T-helper 17 cell (primary cell): Measurements from ENCODE around the gene MAST2. TPM values are rescaled to one million over a fixed set of nuclear protein-coding genes. Genes with fewer than 3 reads are reported as not detected.
A peak's percentile ranks its signal among the peaks of the same experiment; 100 is the strongest.

ENCODE experiments used
- ATAC-seq: fragments of 150-1000 bp; cut with Tn5 transposase; 2 replicates; pipeline ENCODE4 v1.10.0; 2021; ENCODE audit warnings: mild to moderate bottlenecking, moderate library complexity
- DNase-seq, 3 donors: peaks; one replicate each; pipeline versions ENCODE4 v3.0.0 to v3.0.0-alpha.2; 2020 to 2021
- H3K9me3 ChIP-seq: one replicate; pipeline ENCODE4 v1.7.0; 2013; ENCODE audit warnings: low read length, mild to moderate bottlenecking; ENCODE audit not compliant: control insufficient read depth, poor library complexity, severe bottlenecking
- H3K27ac Mint-ChIP-seq: one replicate; pipeline ENCODE4 v1.8.0; 2022; ENCODE audit warnings: mild to moderate bottlenecking, moderate library complexity, mixed read lengths
- H3K27me3 Mint-ChIP-seq: one replicate; pipeline ENCODE4 v1.8.0; 2022; ENCODE audit warnings: mixed read lengths
- H3K36me3 Mint-ChIP-seq: one replicate; pipeline ENCODE4 v1.8.0; 2022; ENCODE audit warnings: low read depth, mixed read lengths
- H3K4me1 Mint-ChIP-seq: one replicate; pipeline ENCODE4 v1.8.0; 2022; ENCODE audit warnings: mild to moderate bottlenecking, mixed read lengths
- H3K4me3 Mint-ChIP-seq: one replicate; pipeline ENCODE4 v1.8.0; 2022; ENCODE audit warnings: mild to moderate bottlenecking, moderate library complexity, mixed read lengths
- total RNA-seq, 4 donors: library from RNA in 2 of 4; stranded (reverse) in 2 of 4; gene quantifications; one replicate each; pipeline ENCODE4 v1.2.3 and lab custom pipeline; 2022 to 2026

Gene MAST2
- total RNA-seq (10 to 100 TPM; 10.0 to 13.7 TPM), total RNA-seq (lab: John Stamatoyannopoulos, UW) (11.2 to 17.0 reads per million in 2 donors)

DNA sequence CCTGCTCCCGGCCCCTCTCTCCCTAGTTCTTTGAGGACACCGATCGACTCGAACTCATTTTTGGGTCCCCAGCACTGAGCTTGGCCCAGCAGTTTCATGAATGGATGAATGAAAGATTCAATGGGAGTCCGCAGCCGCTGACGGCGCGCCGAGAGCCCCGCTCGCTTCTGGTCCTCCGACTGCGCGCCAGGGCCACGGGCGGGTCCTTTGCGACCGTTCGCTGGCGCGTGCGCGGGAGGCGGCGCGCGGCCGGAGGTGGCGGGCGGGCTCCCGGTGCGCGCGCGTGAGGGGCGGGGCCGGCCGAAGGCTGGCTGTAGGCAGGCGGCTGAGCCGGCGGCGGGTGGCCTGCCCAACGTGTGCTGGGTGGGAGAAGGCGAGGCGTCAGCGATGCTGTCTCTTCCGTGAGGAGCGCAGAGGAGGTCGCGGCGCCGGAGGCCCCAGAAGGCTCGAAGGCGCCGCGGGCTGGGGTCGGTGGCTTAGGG lies at the start of gene MAST2:
Gene MAST2 (plus strand): TSS at position 314 of the 482 bp plus-strand sequence. CDS start 284 bp downstream, outside the sequence.
- H3K9me3 ChIP-seq = no peaks in the 10 kb centered on the region
- Mint-ChIP-seq H3K36me3 (peaks cover 6% of the 10 kb centered on the region), H3K27ac (peak within 1 kb of the TSS; percentile 77), H3K27me3 (no peaks in the 10 kb centered on the region), H3K4me1 (peaks cover 30% of the 10 kb centered on the region), H3K4me3 (peak within 1 kb of the TSS; percentile 99)
- ATAC-seq (peak; percentile 96), DNase-seq (peak; percentile 75 to 79 (median 76))

- no peaks in the 10 kb centered on the region for H3K4me1 Mint-ChIP-seq
- no peak overlapping the region for H3K4me3 Mint-ChIP-seq
- DNase-seq (no peak), ATAC-seq (no peak)
- no peak overlapping the region for H3K27ac Mint-ChIP-seq
- H3K36me3 Mint-ChIP-seq = no peaks in the 10 kb centered on the region
- H3K27me3 Mint-ChIP-seq = peaks cover 6% of the 10 kb centered on the region
- no peaks in the 10 kb centered on the region for H3K9me3 ChIP-seq
These were observed 47.7 kb upstream of the MAST2 start for GRCh38 chr1:45755697-45756096.

DNA sequence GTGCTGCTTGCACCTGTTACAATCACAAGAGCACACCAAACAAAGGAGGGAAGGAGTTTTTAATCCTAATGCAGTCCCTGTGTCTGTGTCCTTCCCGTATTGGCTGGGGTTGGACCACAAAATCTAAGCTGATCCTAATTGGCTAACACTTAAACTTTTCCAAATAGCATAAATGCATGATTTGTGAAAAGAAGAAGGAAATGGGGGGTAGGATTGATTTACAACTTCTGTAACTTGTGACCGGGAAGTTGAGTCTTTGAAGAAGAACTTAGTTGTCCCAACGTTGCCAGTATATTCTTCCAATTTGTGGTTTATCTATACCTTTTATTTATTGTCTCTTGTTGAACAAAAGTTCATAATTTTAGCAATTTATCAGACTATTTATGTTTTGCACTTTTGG lies 41.1 kb upstream of the MAST2 start:
- Mint-ChIP-seq H3K4me3 (no peak overlapping the region), H3K4me1 (no peaks in the 10 kb centered on the region), H3K36me3 (no peaks in the 10 kb centered on the region), H3K27ac (no peak overlapping the region), H3K27me3 (peaks cover 6% of the 10 kb centered on the region)
- ATAC-seq (no peak), DNase-seq (no peak)
- no peaks in the 10 kb centered on the region for H3K9me3 ChIP-seq

DNA sequence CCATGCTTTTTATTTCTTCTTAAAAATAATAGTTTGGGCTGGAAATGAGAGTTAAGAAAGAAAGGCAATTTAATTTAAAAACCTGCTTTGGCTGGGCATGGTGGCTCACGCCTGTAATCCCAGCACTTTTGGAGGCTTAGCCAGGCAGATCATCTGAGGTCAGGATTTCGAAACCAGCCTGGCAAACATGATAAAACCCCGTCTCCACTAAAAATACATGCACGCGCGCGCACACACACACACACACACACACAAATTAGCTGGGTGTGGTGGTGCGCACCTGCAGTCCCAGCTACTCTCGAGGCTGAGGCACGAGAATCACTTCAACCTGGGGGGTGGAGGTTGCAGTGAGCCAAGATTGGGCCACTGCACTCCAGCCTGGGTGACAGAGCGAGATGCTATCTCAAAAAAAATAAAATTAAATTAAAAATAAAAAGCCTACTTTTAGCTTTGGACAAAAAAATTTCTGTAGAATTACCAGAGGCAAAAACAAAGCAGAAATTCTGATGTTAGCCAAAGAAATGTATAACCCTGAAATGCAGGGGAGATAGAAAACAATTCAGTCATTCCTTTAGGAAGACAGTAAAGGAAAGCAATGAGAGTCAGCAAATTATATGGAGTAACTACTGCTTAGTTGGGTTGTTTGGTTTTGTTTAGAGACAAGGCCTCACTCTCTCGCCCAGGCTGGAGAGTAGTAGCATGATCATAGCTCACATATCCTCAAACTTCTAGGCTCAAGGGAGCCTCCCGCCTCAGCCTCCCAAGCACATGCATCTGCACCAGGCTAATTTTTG lies 37.2 kb upstream of the MAST2 start:
- H3K9me3 ChIP-seq = no peaks in the 10 kb centered on the region
- no peak for ATAC-seq
- DNase-seq = no peak
- no peak overlapping the region for H3K4me3 Mint-ChIP-seq
- no peak overlapping the region for H3K27ac Mint-ChIP-seq
- no peaks in the 10 kb centered on the region for H3K4me1 Mint-ChIP-seq
- H3K36me3 Mint-ChIP-seq = no peaks in the 10 kb centered on the region
- no peaks in the 10 kb centered on the region for H3K27me3 Mint-ChIP-seq

- no peaks in the 10 kb centered on the region for H3K27me3 Mint-ChIP-seq
- no peak overlapping the region for H3K4me3 Mint-ChIP-seq
- ATAC-seq (no peak), DNase-seq (no peak)
- H3K36me3 Mint-ChIP-seq = no peaks in the 10 kb centered on the region
- H3K9me3 ChIP-seq = no peaks in the 10 kb centered on the region
- no peak overlapping the region for H3K27ac Mint-ChIP-seq
- no peaks in the 10 kb centered on the region for H3K4me1 Mint-ChIP-seq
These were observed 36.4 kb upstream of the MAST2 start for GRCh38 chr1:45767035-45767434.

GRCh38 chr1:45769261-45769932 lies 34.0 kb upstream of the MAST2 start:
- Mint-ChIP-seq H3K27ac (no peak overlapping the region), H3K27me3 (no peaks in the 10 kb centered on the region), H3K36me3 (no peaks in the 10 kb centered on the region), H3K4me1 (no peaks in the 10 kb centered on the region), H3K4me3 (no peak overlapping the region)
- H3K9me3 ChIP-seq = no peaks in the 10 kb centered on the region
- DNase-seq = no peak
- no peak for ATAC-seq

GRCh38 chr1:45772971-45773370 lies 30.4 kb upstream of the MAST2 start:
- ATAC-seq (no peak), DNase-seq (no peak)
- H3K4me3 Mint-ChIP-seq = no peak overlapping the region
- H3K4me1 Mint-ChIP-seq = no peaks in the 10 kb centered on the region
- no peaks in the 10 kb centered on the region for H3K27me3 Mint-ChIP-seq
- H3K36me3 Mint-ChIP-seq = no peaks in the 10 kb centered on the region
- peak overlapping the region; percentile 24 for H3K27ac Mint-ChIP-seq
- H3K9me3 ChIP-seq = no peaks in the 10 kb centered on the region

DNA sequence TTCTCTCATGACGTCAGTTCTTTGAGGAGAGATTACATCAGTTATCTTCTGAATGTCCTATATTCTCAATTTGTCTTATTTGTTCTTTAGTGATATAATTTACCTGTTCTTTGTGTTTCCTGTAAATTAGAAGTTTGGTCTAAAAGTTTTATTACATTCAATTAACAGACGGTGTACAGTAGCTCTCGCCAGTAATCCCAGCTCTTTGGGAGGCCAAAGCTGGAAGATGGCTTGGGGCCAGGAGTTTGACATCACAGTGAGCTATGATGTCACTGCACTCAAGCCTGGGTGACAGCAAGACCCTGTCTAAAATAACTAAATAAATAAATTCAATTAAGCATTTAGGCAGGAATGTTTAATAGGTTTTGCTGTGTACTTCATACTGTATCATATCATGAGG lies 27.6 kb upstream of the MAST2 start:
- no peaks in the 10 kb centered on the region for H3K4me1 Mint-ChIP-seq
- no peak for DNase-seq

GRCh38 chr1:45785583-45785982 lies 17.8 kb upstream of the MAST2 start:
- no peak for DNase-seq
- no peaks in the 10 kb centered on the region for H3K9me3 ChIP-seq
- Mint-ChIP-seq H3K36me3 (no peaks in the 10 kb centered on the region), H3K27ac (no peak overlapping the region), H3K4me3 (peak overlapping the region; percentile 92), H3K4me1 (peaks cover 23% of the 10 kb centered on the region), H3K27me3 (peaks cover 21% of the 10 kb centered on the region)
- peak; percentile 99 for ATAC-seq

More for the DNA sequence above, 27.6 kb upstream of the MAST2 start:
- Mint-ChIP-seq H3K27me3 (no peaks in the 10 kb centered on the region), H3K4me3 (no peak overlapping the region), H3K27ac (no peak overlapping the region), H3K36me3 (no peaks in the 10 kb centered on the region)
- no peak for ATAC-seq
- no peaks in the 10 kb centered on the region for H3K9me3 ChIP-seq

DNA sequence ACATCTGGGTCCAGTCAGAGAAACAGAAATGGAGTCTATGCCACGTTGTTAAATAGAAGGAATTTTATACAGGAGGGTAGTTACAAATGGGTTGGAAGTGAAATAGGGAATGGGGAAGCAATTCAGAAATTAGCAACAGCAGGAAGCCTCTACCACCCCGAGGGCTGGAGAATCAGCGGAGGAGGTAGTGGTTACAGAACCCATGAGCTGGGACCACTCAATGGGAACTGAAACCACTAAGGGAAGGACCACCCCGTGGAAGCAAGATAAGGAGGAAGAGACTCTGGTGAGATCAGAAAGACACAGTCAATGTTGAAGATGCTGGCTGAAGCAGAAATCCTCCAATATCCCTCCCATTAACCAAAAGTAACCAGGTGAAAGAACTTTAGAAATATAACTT lies 15.5 kb upstream of the MAST2 start:
- Mint-ChIP-seq H3K4me1 (peaks cover 23% of the 10 kb centered on the region), H3K4me3 (no peak overlapping the region), H3K27ac (peak overlapping the region; percentile 14), H3K36me3 (no peaks in the 10 kb centered on the region), H3K27me3 (peaks cover 14% of the 10 kb centered on the region)
- no peaks in the 10 kb centered on the region for H3K9me3 ChIP-seq
- ATAC-seq (no peak), DNase-seq (no peak)

- ATAC-seq = no peak
- no peak overlapping the region for H3K4me3 Mint-ChIP-seq
- H3K27me3 Mint-ChIP-seq = peaks cover 20% of the 10 kb centered on the region
- no peak overlapping the region for H3K27ac Mint-ChIP-seq
- H3K9me3 ChIP-seq = no peaks in the 10 kb centered on the region
- no peaks in the 10 kb centered on the region for H3K36me3 Mint-ChIP-seq
- no peak for DNase-seq
- H3K4me1 Mint-ChIP-seq = peaks cover 25% of the 10 kb centered on the region
These were observed 13.8 kb upstream of the MAST2 start for GRCh38 chr1:45789601-45790000.

DNA sequence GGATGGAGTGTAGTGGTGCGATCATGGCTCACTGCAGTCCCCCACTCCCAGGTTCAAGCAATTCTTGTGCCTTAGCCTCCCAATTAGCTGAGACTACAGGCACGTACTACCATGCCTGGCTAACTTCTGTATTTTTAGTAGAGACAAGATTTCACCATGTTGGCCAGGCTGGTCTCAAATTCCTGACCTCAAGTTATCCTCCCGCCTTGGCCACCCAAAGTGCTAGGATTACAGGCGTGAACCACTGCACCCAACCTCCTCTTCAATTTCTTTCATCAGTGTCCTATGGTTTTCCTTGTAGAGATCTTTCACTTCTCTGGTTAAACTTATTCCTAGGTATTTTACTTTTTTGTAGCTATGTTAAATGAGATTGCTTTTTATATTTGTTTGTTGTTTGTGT lies 10.7 kb upstream of the MAST2 start:
- no peaks in the 10 kb centered on the region for H3K36me3 Mint-ChIP-seq
- H3K27me3 Mint-ChIP-seq = peaks cover 16% of the 10 kb centered on the region
- H3K9me3 ChIP-seq = no peaks in the 10 kb centered on the region
- no peak overlapping the region for H3K27ac Mint-ChIP-seq
- H3K4me1 Mint-ChIP-seq = peaks cover 6% of the 10 kb centered on the region
- DNase-seq = no peak
- H3K4me3 Mint-ChIP-seq = no peak overlapping the region
- no peak for ATAC-seq

DNA sequence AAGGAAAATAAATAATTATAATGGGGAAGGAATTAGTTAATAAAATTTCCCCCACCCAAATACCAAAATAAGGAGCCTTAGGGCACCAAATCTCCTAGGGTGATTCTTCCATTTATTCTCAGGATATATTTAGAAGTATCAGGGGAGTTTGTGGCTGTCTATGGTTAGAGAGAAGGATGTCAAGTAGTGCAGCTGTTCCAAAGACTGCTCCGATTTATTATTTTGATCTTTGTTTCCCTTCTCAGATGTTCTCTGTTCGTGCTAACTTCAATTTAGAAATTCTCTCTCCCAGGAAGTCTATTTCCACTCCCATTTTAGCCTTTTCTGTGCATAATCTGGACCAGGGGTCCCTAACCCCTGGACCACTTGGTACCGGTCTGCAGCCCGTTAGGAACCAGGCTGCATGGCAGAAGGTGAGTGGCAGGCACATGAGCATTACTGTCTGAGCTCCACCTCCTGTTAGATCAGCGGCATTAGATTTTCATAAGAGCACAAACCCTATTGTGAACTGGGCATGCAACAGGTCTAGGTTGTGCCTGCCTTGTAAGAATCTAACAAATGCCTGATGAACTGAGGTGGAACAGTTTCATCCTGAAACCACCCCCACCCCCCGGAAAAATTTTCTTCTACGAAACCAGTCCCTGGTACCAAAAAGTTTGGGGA lies 9.3 kb upstream of the MAST2 start:
- no peaks in the 10 kb centered on the region for H3K36me3 Mint-ChIP-seq
- DNase-seq = no peak
- peaks cover 14% of the 10 kb centered on the region for H3K27me3 Mint-ChIP-seq
- H3K4me3 Mint-ChIP-seq = no peak overlapping the region
- ATAC-seq = no peak
- H3K4me1 Mint-ChIP-seq = peaks cover 4% of the 10 kb centered on the region
- H3K27ac Mint-ChIP-seq = no peak overlapping the region
- H3K9me3 ChIP-seq = no peaks in the 10 kb centered on the region
